Measurements from ENCODE around the gene CTNNA1. TPM values are rescaled to one million over a fixed set of nuclear protein-coding genes. Genes with fewer than 3 reads are reported as not detected.
"Not testable (repeated sequence)": the region's sequence is repeated elsewhere in the genome, so short reads cannot be mapped to it uniquely, and the experiment has no call there.

The CTNNA1 gene
- total RNA-seq, 6 experiments from 2014 or later: 101 to 192 (median 123) TPM

DNA sequence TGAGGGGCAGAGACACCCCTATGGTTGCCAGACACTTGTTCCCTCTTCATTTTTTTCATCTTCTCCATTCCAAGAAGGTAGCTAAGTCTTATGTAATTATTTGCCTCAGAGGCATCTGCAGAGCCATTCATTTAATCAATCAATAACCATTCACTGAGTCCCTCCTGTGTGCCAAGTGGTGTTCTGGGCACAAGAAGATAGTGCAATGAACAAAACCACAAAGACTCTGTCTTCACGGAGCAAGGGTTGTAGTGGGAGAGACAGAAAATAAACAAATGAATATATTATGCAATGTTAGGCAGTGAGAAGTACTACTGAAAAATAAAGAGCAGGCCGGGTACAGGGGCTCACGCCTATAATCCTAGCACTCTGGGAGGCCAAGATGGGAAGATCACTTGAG is 41.4 kb upstream of the CTNNA1 start:
- Histone ChIP-seq H3K9me3 (no peaks in the 10 kb centered on the region), H3K27me3 (no peaks in the 10 kb centered on the region), H3K4me1 (peaks cover 0 to 9% (median 0%) of the 10 kb centered on the region in 4 donors), H3K4me3 (no peak overlapping the region), H3K27ac (no peak overlapping the region), H3K36me3 (no peaks in the 10 kb centered on the region)
- WGBS (ENCODE audit: insufficient coverage, low coverage, low lambda C conversion rate, missing lambda C conversion rate): 21% methylated on average over 3 of the region's 3 CpGs
- DNase-seq: no peak
- intact Hi-C loops (cut with DNase I): no loop called here
- peak; percentile 43 to 85 (median 58) for ATAC-seq
- TF ChIP-seq, protein P1, sequence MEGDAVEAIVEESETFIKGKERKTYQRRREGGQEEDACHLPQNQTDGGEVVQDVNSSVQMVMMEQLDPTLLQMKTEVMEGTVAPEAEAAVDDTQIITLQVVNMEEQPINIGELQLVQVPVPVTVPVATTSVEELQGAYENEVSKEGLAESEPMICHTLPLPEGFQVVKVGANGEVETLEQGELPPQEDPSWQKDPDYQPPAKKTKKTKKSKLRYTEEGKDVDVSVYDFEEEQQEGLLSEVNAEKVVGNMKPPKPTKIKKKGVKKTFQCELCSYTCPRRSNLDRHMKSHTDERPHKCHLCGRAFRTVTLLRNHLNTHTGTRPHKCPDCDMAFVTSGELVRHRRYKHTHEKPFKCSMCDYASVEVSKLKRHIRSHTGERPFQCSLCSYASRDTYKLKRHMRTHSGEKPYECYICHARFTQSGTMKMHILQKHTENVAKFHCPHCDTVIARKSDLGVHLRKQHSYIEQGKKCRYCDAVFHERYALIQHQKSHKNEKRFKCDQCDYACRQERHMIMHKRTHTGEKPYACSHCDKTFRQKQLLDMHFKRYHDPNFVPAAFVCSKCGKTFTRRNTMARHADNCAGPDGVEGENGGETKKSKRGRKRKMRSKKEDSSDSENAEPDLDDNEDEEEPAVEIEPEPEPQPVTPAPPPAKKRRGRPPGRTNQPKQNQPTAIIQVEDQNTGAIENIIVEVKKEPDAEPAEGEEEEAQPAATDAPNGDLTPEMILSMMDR (IDR thresholded peaks at IDR 0.05): no peak
- TF ChIP-seq POLR2A (IDR thresholded peaks at IDR 0.05): no peak

GRCh38 chr5:138712324-138712723 is 40.9 kb upstream of the CTNNA1 start:
- Histone ChIP-seq H3K36me3 (no peaks in the 10 kb centered on the region), H3K4me3 (no peak overlapping the region), H3K27me3 (no peaks in the 10 kb centered on the region), H3K4me1 (peaks cover 0 to 9% (median 0%) of the 10 kb centered on the region in 4 donors), H3K9me3 (no peaks in the 10 kb centered on the region), H3K27ac (no peak overlapping the region)
- no peak for ATAC-seq
- TF ChIP-seq, protein P1 (IDR thresholded peaks at IDR 0.05): no peak
- no peak for TF ChIP-seq POLR2A (IDR thresholded peaks at IDR 0.05)
- intact Hi-C loops (cut with DNase I): no loop called here
- 95% methylated on average over 7 of the region's 8 CpGs for WGBS (ENCODE audit: insufficient coverage, low coverage, low lambda C conversion rate, missing lambda C conversion rate)
- DNase-seq: no peak

- no peaks in the 10 kb centered on the region for H3K9me3 ChIP-seq
- no peak overlapping the region for H3K27ac ChIP-seq
- H3K4me1 ChIP-seq: peaks cover 0 to 9% (median 0%) of the 10 kb centered on the region in 4 donors
- H3K27me3 ChIP-seq: no peaks in the 10 kb centered on the region
- DNase-seq: no peak
- no peak for TF ChIP-seq POLR2A (IDR thresholded peaks at IDR 0.05)
- intact Hi-C loops (cut with DNase I): no loop called here
- 92% methylated on average over 5 of the region's 5 CpGs for WGBS (ENCODE audit: insufficient coverage, low coverage, low lambda C conversion rate, missing lambda C conversion rate)
- H3K4me3 ChIP-seq: no peak overlapping the region
- H3K36me3 ChIP-seq: no peaks in the 10 kb centered on the region
- no peak for ATAC-seq
Observed at GRCh38 chr5:138712791-138713190, 40.4 kb upstream of the CTNNA1 start.

DNA sequence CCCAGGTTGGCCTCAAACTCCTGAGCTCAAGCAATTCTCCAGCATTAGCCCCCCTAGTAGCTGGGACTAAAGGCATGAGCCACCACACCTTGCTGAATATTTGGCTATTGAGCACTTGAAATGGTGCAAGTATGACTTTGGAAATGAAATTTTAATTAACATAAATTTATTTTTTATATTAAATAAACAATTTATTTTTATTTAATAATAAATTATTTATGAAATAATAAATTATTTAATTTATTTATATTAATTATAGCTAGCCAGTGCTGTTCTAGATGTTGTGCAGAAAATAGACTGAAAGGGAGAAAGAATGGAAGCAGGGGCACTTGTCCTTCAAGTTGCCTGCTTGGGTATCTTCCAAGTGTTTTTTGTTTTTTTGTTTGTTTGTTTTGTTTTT is 40.0 kb upstream of the CTNNA1 start:
- ATAC-seq (no peak), DNase-seq (no peak)
- no peak for TF ChIP-seq POLR2A (IDR thresholded peaks at IDR 0.05)
- TF ChIP-seq, protein P1 (IDR thresholded peaks at IDR 0.05): no peak
- no peak overlapping the region for H3K4me3 ChIP-seq
- no peaks in the 10 kb centered on the region for H3K9me3 ChIP-seq
- H3K27ac ChIP-seq: no peak overlapping the region
- H3K27me3 ChIP-seq: no peaks in the 10 kb centered on the region
- H3K36me3 ChIP-seq: no peaks in the 10 kb centered on the region
- H3K4me1 ChIP-seq: peaks cover 0 to 9% (median 0%) of the 10 kb centered on the region in 4 donors
- intact Hi-C loops (cut with DNase I): no loop called here

GRCh38 chr5:138714694-138715093 is 38.5 kb upstream of the CTNNA1 start:
- Histone ChIP-seq H3K9me3 (no peaks in the 10 kb centered on the region), H3K27me3 (no peaks in the 10 kb centered on the region), H3K36me3 (no peaks in the 10 kb centered on the region), H3K27ac (no peak overlapping the region), H3K4me3 (no peak overlapping the region), H3K4me1 (peaks cover 0 to 9% (median 0%) of the 10 kb centered on the region in 4 donors)
- ATAC-seq (no peak), DNase-seq (no peak)
- intact Hi-C loops (cut with DNase I): no loop called here
- WGBS (ENCODE audit: insufficient coverage, low coverage, low lambda C conversion rate, missing lambda C conversion rate): 92% methylated on average over 3 of the region's 3 CpGs
- TF ChIP-seq, protein P1 (IDR thresholded peaks at IDR 0.05): no peak
- TF ChIP-seq POLR2A (IDR thresholded peaks at IDR 0.05): no peak

DNA sequence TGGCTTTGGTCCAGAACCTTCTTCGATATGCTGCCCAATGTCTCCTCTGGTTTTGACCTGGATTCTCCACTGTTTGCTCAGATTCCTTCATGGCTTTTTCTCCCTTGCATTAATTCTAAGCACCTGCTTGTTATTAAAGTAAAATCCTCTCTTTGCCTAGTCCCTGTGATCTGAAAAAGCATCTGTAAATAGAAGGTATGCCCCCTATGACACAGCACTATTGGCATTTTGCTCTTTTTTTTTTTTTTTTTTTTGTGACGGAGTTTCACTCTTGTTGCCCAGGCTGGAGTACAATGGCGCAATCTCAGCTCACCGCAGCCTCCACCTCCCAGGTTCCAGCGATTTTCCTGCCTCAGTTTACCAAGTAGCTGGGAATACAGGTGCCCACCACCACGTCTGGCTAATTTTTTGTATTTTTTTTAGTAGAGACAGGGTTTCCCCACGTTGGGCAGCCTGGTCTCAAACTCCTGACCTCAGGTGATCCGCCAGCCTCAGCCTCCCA is 37.2 kb upstream of the CTNNA1 start:
- WGBS (ENCODE audit: insufficient coverage, low coverage, low lambda C conversion rate, missing lambda C conversion rate): 46% methylated on average over 7 of the region's 8 CpGs
- not testable (repeated sequence) for ATAC-seq, DNase-seq

More for the DNA sequence above, 37.2 kb upstream of the CTNNA1 start:
- H3K9me3 ChIP-seq; H3K27ac ChIP-seq; H3K4me1 ChIP-seq; H3K36me3 ChIP-seq; H3K27me3 ChIP-seq; H3K4me3 ChIP-seq; intact Hi-C loops (cut with DNase I): not testable (repeated sequence)

Data from right lobe of liver (tissue), 6 donors.